Transverse colon (tissue), 4 donors: Measurements from ENCODE around the gene IDH3G.

Experiments used
- CTCF ChIP-seq, 5 experiments: fragments of 200-600 bp in 3 of 5; fragments of 450-650 bp in 2 of 5; sonication (generic) in 3 of 5; IDR thresholded peaks; 1 replicate in 2 of 5; 2 replicates in 3 of 5; pipeline ENCODE4 v1.5.1; 2016 to 2017; ENCODE audit warnings: antibody characterized with exemption in 5 of 5, inconsistent platforms in 3 of 5, mild to moderate bottlenecking in 2 of 5, moderate library complexity in 1 of 5
- EP300 ChIP-seq: sonication (generic); formaldehyde crosslinking; IDR thresholded peaks from one replicate; pipeline ENCODE4 v1.6.1; 2017; ENCODE audit warnings: antibody characterized with exemption, low read depth
- POLR2A ChIP-seq: fragments of 450-650 bp; IDR thresholded peaks from one replicate; pipeline ENCODE4 v1.6.1; 2016; ENCODE audit warnings: antibody characterized with exemption, mild to moderate bottlenecking, moderate library complexity
- POLR2AphosphoS5 ChIP-seq, 3 donors: sonication (generic); formaldehyde crosslinking; IDR thresholded peaks; one replicate each; pipeline ENCODE4 v1.6.1; 2016; ENCODE audit warnings: antibody characterized with exemption in 3 of 3

- TF ChIP-seq CTCF (IDR thresholded peaks at IDR 0.05) (no peak), POLR2A (no peak), POLR2AphosphoS5 (IDR thresholded peaks at IDR 0.05) (no peak), EP300 (no peak)
These were observed 9.3 kb upstream of the IDH3G start for GRCh38 chrX:153803211-153804099.
